ENCODE results near the gene QRICH2.

- TF ChIP-seq CTCF (IDR thresholded peaks at IDR 0.05; ENCODE audit: insufficient read depth, low read length, poor library complexity, severe bottlenecking) = no peak
- no peak for TF ChIP-seq EZH2phosphoT487 (conservative IDR thresholded peaks at IDR 0.05; ENCODE audit: low read length)
Measured at GRCh38 chr17:76260220-76260619, 47.9 kb downstream of the QRICH2 start.
